ENCODE measurements around the gene MTFMT. TPM values are rescaled to one million over a fixed set of nuclear protein-coding genes. Genes with fewer than 3 reads are reported as not detected.

The MTFMT gene
- total and polyA plus RNA-seq, 2 of the 13 experiments (the other 11 are each of a cell fraction or from before 2014, with no cell fraction given): 9.9 to 23.2 TPM

GRCh38 chr15:65057549-65057940 lies 28.1 kb upstream of the MTFMT start:
- in situ Hi-C loops (cut with HindIII; ENCODE audit: extremely low pct_ligation_motif_present, low pct_unique_long_range_greater_than_20kb) (no loop called here), intact Hi-C loops (cut with micrococcal nuclease; ENCODE audit: unreplicated experiment) (loop anchor here (1.0 to 10.0 kb wide), 2 partner anchors 29 to 237 kb away; partner anchors contain the start of gene RNU5A-1)
- Histone ChIP-seq H3K4me2 (ENCODE audit: low read depth, low read length) (peak overlapping the region; percentile 71), H3K36me3 (replicated peaks in 1 of 2; ENCODE audit: control insufficient read depth in 1 of 2, insufficient read depth in 2 of 2, low read length in 2 of 2) (no peaks in the 10 kb centered on the region), H3K9ac (ENCODE audit: insufficient read depth, low read depth, low read length) (no peak overlapping the region), H4K20me1 (ENCODE audit: insufficient read depth, low read length) (no peaks in the 10 kb centered on the region), H3K9me3 (ENCODE audit: low read length) (no peaks in the 10 kb centered on the region), H3K4me3 (replicated peaks in 1 of 3; ENCODE audit: insufficient read depth in 1 of 3, low read depth in 2 of 3, low read length in 3 of 3) (peak overlapping the region in 1 of 3 experiments; percentile 27; a peak in 1 of 6 replicates), H3K79me2 (ENCODE audit: insufficient read depth, low read length) (no peaks in the 10 kb centered on the region), H2AFZ (ENCODE audit: low read length) (no peak overlapping the region), H3K4me1 (ENCODE audit: insufficient read depth, low read length) (peaks cover 82% of the 10 kb centered on the region), H3K27me3 (ENCODE audit: control insufficient read depth in 1 of 2, insufficient read depth in 2 of 2, low read length in 2 of 2) (no peaks in the 10 kb centered on the region), H3K27ac (ENCODE audit: extremely low read length, insufficient read depth, low read length) (peak overlapping the region; percentile 8)
- POLR2A ChIA-PET: interaction anchor here (1.2 to 4.5 kb wide), 2 partner anchors 12 to 30 kb away, joined by 6 to 27 read pairs; no protein-coding TSS in a partner anchor
- CTCF ChIA-PET (ENCODE audit: low intra/inter-chr PET ratio, low total read pairs): interaction anchor here (1.2 to 5.0 kb wide), 3 partner anchors 25 to 44 kb away, joined by 3 to 54 read pairs (median 4); no protein-coding TSS in a partner anchor
- no TSS peak for BruUV-seq (replicated peaks)
- FAIRE-seq (no peak), ATAC-seq (peak; percentile 17; the same call in 2 of the 3 replicates), DNase-seq (ENCODE audit: low spot score) (no peak)
- WGBS (ENCODE audit: low lambda C conversion rate): 48% methylated on average over 7 of the region's 8 CpGs
- TF ChIP-seq ERF (CRISPR knock-in tag; IDR thresholded peaks at IDR 0.05) (0 out of 2 replicates have a peak, but pooled peaks have one; percentile 0), CSRNP1 (CRISPR knock-in tag; IDR thresholded peaks at IDR 0.05) (0 out of 2 replicates have a peak, but pooled peaks have one; percentile 16), SP1 (IDR thresholded peaks at IDR 0.05) (no peak), SP1 (CRISPR knock-in tag; IDR thresholded peaks at IDR 0.05) (no peak), ZNF788 (CRISPR knock-in tag; IDR thresholded peaks at IDR 0.05; ENCODE audit: borderline replicate concordance) (peak; percentile 8; the same call in 1 of the 2 replicates), ZNF691 (CRISPR knock-in tag; IDR thresholded peaks at IDR 0.05; ENCODE audit: borderline replicate concordance, low read depth) (0 out of 2 replicates have a peak, but pooled peaks have one; percentile 10), ZFP37 (CRISPR knock-in tag; IDR thresholded peaks at IDR 0.05; ENCODE audit: borderline replicate concordance) (0 out of 2 replicates have a peak, but pooled peaks have one; percentile 10), FOXC1 (CRISPR knock-in tag; IDR thresholded peaks at IDR 0.05; ENCODE audit: borderline replicate concordance) (0 out of 2 replicates have a peak, but pooled peaks have one; percentile 2), KLF12 (CRISPR knock-in tag; IDR thresholded peaks at IDR 0.05; ENCODE audit: borderline replicate concordance) (peak; percentile 6; the same call in 1 of the 2 replicates), DPF2 (CRISPR knock-in tag; IDR thresholded peaks at IDR 0.05; ENCODE audit: borderline replicate concordance, low read depth) (no peak), KAT2B (IDR thresholded peaks at IDR 0.05; ENCODE audit: borderline replicate concordance, low read depth, low read length) (no peak), ZFP36L1 (CRISPR knock-in tag; IDR thresholded peaks at IDR 0.05) (0 out of 2 replicates have a peak, but pooled peaks have one; percentile 9), TARDBP (CRISPR knock-in tag; IDR thresholded peaks at IDR 0.05) (peak; percentile 49), ZSCAN30 (CRISPR knock-in tag; IDR thresholded peaks at IDR 0.05) (0 out of 2 replicates have a peak, but pooled peaks have one; percentile 57), IKZF4 (CRISPR knock-in tag; IDR thresholded peaks at IDR 0.05; ENCODE audit: borderline replicate concordance, low read depth, not compliant biosample characterization) (peak; percentile 32), BORCS8-MEF2B (CRISPR knock-in tag; IDR thresholded peaks at IDR 0.05) (0 out of 2 replicates have a peak, but pooled peaks have one; percentile 40)
- TF ChIP-seq, protein P1, sequence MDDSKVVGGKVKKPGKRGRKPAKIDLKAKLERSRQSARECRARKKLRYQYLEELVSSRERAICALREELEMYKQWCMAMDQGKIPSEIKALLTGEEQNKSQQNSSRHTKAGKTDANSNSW (CRISPR knock-in tag; IDR thresholded peaks at IDR 0.05; ENCODE audit: borderline replicate concordance): no peak
- TF ChIP-seq, protein P2, sequence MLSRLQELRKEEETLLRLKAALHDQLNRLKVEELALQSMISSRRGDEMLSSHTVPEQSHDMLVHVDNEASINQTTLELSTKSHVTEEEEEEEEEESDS (CRISPR knock-in tag; IDR thresholded peaks at IDR 0.05; ENCODE audit: borderline replicate concordance): no peak
- TF ChIP-seq, protein P3, sequence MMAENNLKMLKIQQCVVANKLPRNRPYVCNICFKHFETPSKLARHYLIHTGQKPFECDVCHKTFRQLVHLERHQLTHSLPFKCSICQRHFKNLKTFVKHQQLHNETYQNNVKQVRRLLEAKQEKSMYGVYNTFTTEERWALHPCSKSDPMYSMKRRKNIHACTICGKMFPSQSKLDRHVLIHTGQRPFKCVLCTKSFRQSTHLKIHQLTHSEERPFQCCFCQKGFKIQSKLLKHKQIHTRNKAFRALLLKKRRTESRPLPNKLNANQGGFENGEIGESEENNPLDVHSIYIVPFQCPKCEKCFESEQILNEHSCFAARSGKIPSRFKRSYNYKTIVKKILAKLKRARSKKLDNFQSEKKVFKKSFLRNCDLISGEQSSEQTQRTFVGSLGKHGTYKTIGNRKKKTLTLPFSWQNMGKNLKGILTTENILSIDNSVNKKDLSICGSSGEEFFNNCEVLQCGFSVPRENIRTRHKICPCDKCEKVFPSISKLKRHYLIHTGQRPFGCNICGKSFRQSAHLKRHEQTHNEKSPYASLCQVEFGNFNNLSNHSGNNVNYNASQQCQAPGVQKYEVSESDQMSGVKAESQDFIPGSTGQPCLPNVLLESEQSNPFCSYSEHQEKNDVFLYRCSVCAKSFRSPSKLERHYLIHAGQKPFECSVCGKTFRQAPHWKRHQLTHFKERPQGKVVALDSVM (CRISPR knock-in tag; IDR thresholded peaks at IDR 0.05): 0 out of 2 replicates have a peak, but pooled peaks have one; percentile 10
